Neural cell (in vitro differentiated cells): ENCODE data around the gene PTMS. TPM values are rescaled to one million over a fixed set of nuclear protein-coding genes. Genes with fewer than 3 reads are reported as not detected.

Experiments used
- H2AFZ ChIP-seq: fragments of 200-600, 300-800 bp; sonication (generic), shearing (Covaris generic); 2 replicates; pipeline ENCODE4 v1.6.0; 2014; ENCODE audit warnings: low read depth, mild to moderate bottlenecking, antibody characterized with exemption, low read length, moderate library complexity
- H3F3A ChIP-seq: fragments of 200-600 bp; shearing (Covaris generic); 2 replicates; pipeline ENCODE4 v1.6.1; 2016; ENCODE audit warnings: mild to moderate bottlenecking, moderate library complexity, mixed read lengths, antibody characterized with exemption, low read length; ENCODE audit not compliant: insufficient read depth, poor library complexity, severe bottlenecking
- H3K27ac ChIP-seq: fragments of 200-600, 300-800 bp; sonication (generic), shearing (Covaris generic); 2 replicates; pipeline ENCODE4 v1.5.1; 2014; ENCODE audit warnings: mild to moderate bottlenecking, low read length, moderate library complexity
- H3K27me3 ChIP-seq: fragments of 300-800, 200-600 bp; sonication (generic), shearing (Covaris generic); 2 replicates; pipeline ENCODE4 v1.6.0; 2014; ENCODE audit warnings: mild to moderate bottlenecking, low read depth, low read length, moderate library complexity; ENCODE audit not compliant: insufficient read depth
- H3K36me3 ChIP-seq: fragments of 300-800, 200-600 bp; sonication (generic), shearing (Covaris generic); 2 replicates; pipeline ENCODE4 v1.5.1; 2014; ENCODE audit warnings: mild to moderate bottlenecking, antibody characterized with exemption, low read length, moderate library complexity; ENCODE audit not compliant: insufficient read depth
- H3K4me2 ChIP-seq: fragments of 300-800, 200-600 bp; sonication (generic), shearing (Covaris generic); 2 replicates; pipeline ENCODE4 v1.6.0; 2014; ENCODE audit warnings: mild to moderate bottlenecking, low read length
- H3K4me3 ChIP-seq: fragments of 300-800, 200-600 bp; sonication (generic), shearing (Covaris generic); 2 replicates; pipeline ENCODE4 v1.5.1; 2014; ENCODE audit warnings: mild to moderate bottlenecking, low read length, moderate library complexity
- H3K79me2 ChIP-seq: fragments of 200-600 bp; shearing (Covaris generic); replicated peaks from 2 replicates; pipeline ENCODE4 v1.6.0; 2014; ENCODE audit warnings: mild to moderate bottlenecking, low read length, moderate library complexity; ENCODE audit not compliant: insufficient read depth
- H3K9ac ChIP-seq: fragments of 300-800, 200-600 bp; sonication (generic), shearing (Covaris generic); 2 replicates; pipeline ENCODE4 v1.6.1; 2016; ENCODE audit warnings: mild to moderate bottlenecking, low read length, mixed read lengths
- H3K9me2 ChIP-seq: fragments of 200-600 bp; shearing (Covaris generic); 2 replicates; pipeline ENCODE4 v1.6.1; 2016; ENCODE audit warnings: mild to moderate bottlenecking, low read length, mixed read lengths; ENCODE audit not compliant: insufficient read depth
- H3K9me3 ChIP-seq: fragments of 200-600, 300-800 bp; sonication (generic), shearing (Covaris generic); 2 replicates; pipeline ENCODE4 v1.6.1; 2016; ENCODE audit warnings: mild to moderate bottlenecking, mixed run types, low read length, moderate library complexity, mixed read lengths
- H4K20me1 ChIP-seq: fragments of 200-600 bp; shearing (Covaris generic); 2 replicates; pipeline ENCODE4 v1.6.1; 2016; ENCODE audit warnings: mild to moderate bottlenecking, mixed run types; ENCODE audit not compliant: insufficient read depth
- EP300 ChIP-seq: fragments of 450-650 bp; conservative IDR thresholded peaks from 2 replicates; pipeline ENCODE4 v1.6.1; 2014; ENCODE audit warnings: antibody characterized with exemption, mild to moderate bottlenecking, moderate library complexity; ENCODE audit not compliant: poor library complexity, severe bottlenecking
- EZH2 ChIP-seq: fragments of 200-600, 300-800 bp; shearing (Covaris generic), sonication (generic); IDR thresholded peaks from 2 replicates; pipeline ENCODE4 v1.6.1; 2014; ENCODE audit warnings: antibody characterized with exemption, low read length, borderline replicate concordance, mild to moderate bottlenecking; ENCODE audit not compliant: insufficient read depth, poor library complexity, severe bottlenecking
- MXI1 ChIP-seq: fragments of 450-650 bp; conservative IDR thresholded peaks from 2 replicates; pipeline ENCODE4 v1.6.1; 2014; ENCODE audit warnings: antibody characterized with exemption, mild to moderate bottlenecking; ENCODE audit not compliant: poor library complexity, severe bottlenecking
- POLR2AphosphoS5 ChIP-seq: IDR thresholded peaks from 2 replicates; pipeline ENCODE4 v1.6.1; 2012
- RAD21 ChIP-seq: fragments of 450-650 bp; conservative IDR thresholded peaks from 2 replicates; pipeline ENCODE4 v1.6.1; 2014; ENCODE audit warnings: antibody characterized with exemption, mild to moderate bottlenecking, moderate library complexity
- SMC3 ChIP-seq: fragments of 450-650 bp; conservative IDR thresholded peaks from 2 replicates; pipeline ENCODE4 v1.6.1; 2014; ENCODE audit warnings: antibody characterized with exemption, mild to moderate bottlenecking, moderate library complexity; ENCODE audit not compliant: poor library complexity
- TAF1 ChIP-seq: IDR thresholded peaks from 2 replicates; pipeline ENCODE4 v1.6.1; 2012; ENCODE audit warnings: low read depth
- polyA plus RNA-seq: library from polyadenylated mRNA; depleted of rRNA; stranded (reverse); fragments of >200 nt; gene quantifications from 2 replicates; pipeline ENCODE4 v1.2.3, GENCODE V29; 2014
- TF ChIP-seq, protein P1 (sequence below): IDR thresholded peaks from 2 replicates; pipeline ENCODE4 v1.6.1; 2012; ENCODE audit warnings: borderline replicate concordance
- TF ChIP-seq, protein P2 (sequence below): fragments of 450-650 bp; IDR thresholded peaks from 2 replicates; pipeline ENCODE4 v1.5.1; 2014; ENCODE audit warnings: antibody characterized with exemption, mild to moderate bottlenecking, moderate library complexity; ENCODE audit not compliant: poor library complexity, severe bottlenecking

Gene PTMS
- polyA plus RNA-seq, 1 donor from 2014 or later, result 557 TPM

DNA sequence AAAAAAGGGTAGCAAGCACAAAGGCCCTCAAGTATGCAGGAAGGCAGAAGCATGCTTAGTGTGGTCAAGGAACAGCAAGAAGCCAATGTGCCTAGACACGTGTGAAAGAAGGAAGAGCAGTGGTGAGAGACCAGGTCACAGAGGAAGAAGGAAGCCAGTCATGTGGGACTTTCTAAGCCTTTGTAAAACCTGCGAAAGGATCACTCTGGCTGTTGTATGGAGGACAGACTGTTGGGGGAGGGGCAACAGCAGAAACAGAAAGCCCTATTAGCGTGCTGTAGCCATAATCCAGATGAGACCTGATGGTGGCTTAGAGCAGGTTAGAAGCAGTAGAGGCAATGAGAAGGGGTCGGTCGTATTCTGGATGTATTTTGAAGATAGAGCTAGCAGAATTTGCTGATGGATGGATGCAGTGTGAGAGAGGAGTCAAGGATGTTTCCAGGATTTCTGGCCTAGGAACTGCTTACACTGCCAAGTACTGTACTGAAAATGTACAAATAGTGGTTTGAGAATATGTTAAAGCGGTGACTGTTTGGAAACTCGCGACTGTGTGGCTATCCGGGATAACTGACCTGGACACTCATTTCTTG is 7.6 kb upstream of the PTMS start:
- Histone ChIP-seq H3K9me2 (no peaks in the 10 kb centered on the region), H4K20me1 (no peaks in the 10 kb centered on the region), H3K9me3 (no peaks in the 10 kb centered on the region), H3K27ac (peak overlapping the region; percentile 8), H3K27me3 (no peaks in the 10 kb centered on the region), H3K4me2 (no peak overlapping the region), H3K36me3 (no peaks in the 10 kb centered on the region), H3K9ac (no peak overlapping the region), H3F3A (peaks cover 1% of the 10 kb centered on the region), H2AFZ (no peak overlapping the region), H3K4me3 (no peak overlapping the region), H3K79me2 (peaks cover 17% of the 10 kb centered on the region)
- no peak for TF ChIP-seq SMC3
- TF ChIP-seq RAD21, result no peak
- no peak for TF ChIP-seq POLR2AphosphoS5
- no peak for TF ChIP-seq TAF1

DNA sequence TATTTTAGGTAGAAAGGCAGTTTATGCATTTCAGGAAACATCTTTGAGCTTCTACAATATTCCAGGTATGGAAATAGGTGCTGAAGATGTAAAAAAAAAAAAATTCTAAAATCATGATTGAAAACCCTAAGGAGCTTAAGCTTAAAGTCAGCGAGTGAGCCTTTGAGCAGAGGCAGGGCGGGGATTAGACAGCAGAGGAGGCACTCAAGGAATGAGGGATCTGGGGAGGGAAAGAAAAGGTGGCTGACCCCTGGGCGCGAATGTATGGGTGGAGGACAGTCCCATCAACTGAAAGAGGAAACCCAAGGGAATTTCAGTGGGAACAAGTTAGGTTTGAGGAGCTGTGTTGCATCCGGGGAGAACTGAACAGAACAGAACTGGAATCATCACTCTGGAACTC is 6.4 kb upstream of the PTMS start:
- TF ChIP-seq SMC3, result no peak
- TF ChIP-seq, protein P1, sequence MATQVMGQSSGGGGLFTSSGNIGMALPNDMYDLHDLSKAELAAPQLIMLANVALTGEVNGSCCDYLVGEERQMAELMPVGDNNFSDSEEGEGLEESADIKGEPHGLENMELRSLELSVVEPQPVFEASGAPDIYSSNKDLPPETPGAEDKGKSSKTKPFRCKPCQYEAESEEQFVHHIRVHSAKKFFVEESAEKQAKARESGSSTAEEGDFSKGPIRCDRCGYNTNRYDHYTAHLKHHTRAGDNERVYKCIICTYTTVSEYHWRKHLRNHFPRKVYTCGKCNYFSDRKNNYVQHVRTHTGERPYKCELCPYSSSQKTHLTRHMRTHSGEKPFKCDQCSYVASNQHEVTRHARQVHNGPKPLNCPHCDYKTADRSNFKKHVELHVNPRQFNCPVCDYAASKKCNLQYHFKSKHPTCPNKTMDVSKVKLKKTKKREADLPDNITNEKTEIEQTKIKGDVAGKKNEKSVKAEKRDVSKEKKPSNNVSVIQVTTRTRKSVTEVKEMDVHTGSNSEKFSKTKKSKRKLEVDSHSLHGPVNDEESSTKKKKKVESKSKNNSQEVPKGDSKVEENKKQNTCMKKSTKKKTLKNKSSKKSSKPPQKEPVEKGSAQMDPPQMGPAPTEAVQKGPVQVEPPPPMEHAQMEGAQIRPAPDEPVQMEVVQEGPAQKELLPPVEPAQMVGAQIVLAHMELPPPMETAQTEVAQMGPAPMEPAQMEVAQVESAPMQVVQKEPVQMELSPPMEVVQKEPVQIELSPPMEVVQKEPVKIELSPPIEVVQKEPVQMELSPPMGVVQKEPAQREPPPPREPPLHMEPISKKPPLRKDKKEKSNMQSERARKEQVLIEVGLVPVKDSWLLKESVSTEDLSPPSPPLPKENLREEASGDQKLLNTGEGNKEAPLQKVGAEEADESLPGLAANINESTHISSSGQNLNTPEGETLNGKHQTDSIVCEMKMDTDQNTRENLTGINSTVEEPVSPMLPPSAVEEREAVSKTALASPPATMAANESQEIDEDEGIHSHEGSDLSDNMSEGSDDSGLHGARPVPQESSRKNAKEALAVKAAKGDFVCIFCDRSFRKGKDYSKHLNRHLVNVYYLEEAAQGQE, result no peak
- no peak for TF ChIP-seq TAF1
- TF ChIP-seq MXI1, result no peak
- no peak for TF ChIP-seq EP300
- TF ChIP-seq EZH2, result no peak
- no peak for TF ChIP-seq POLR2AphosphoS5
- TF ChIP-seq, protein P2, sequence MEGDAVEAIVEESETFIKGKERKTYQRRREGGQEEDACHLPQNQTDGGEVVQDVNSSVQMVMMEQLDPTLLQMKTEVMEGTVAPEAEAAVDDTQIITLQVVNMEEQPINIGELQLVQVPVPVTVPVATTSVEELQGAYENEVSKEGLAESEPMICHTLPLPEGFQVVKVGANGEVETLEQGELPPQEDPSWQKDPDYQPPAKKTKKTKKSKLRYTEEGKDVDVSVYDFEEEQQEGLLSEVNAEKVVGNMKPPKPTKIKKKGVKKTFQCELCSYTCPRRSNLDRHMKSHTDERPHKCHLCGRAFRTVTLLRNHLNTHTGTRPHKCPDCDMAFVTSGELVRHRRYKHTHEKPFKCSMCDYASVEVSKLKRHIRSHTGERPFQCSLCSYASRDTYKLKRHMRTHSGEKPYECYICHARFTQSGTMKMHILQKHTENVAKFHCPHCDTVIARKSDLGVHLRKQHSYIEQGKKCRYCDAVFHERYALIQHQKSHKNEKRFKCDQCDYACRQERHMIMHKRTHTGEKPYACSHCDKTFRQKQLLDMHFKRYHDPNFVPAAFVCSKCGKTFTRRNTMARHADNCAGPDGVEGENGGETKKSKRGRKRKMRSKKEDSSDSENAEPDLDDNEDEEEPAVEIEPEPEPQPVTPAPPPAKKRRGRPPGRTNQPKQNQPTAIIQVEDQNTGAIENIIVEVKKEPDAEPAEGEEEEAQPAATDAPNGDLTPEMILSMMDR, result no peak
- TF ChIP-seq RAD21, result no peak
- Histone ChIP-seq H4K20me1 (no peaks in the 10 kb centered on the region), H3F3A (peaks cover 4% of the 10 kb centered on the region), H2AFZ (no peak overlapping the region), H3K36me3 (no peaks in the 10 kb centered on the region), H3K9ac (no peak overlapping the region), H3K4me2 (no peak overlapping the region), H3K9me3 (no peaks in the 10 kb centered on the region), H3K27me3 (no peaks in the 10 kb centered on the region), H3K4me3 (no peak overlapping the region), H3K27ac (no peak overlapping the region), H3K79me2 (peaks cover 19% of the 10 kb centered on the region), H3K9me2 (no peaks in the 10 kb centered on the region)
